ENCODE measurements around the gene TMEM109.

TMEM109 gene

GRCh38 chr11:60944490-60945294 is 30.7 kb downstream of the TMEM109 start:
- no peak for DNase-seq

- no peak for DNase-seq
These were observed 31.3 kb downstream of the TMEM109 start for GRCh38 chr11:60945295-60945667.

GRCh38 chr11:60946601-60947264 is 32.8 kb downstream of the TMEM109 start:
- DNase-seq = no peak

GRCh38 chr11:60947700-60948099 is 33.7 kb downstream of the TMEM109 start:
- no peak for DNase-seq

- no peak for DNase-seq
These were observed 34.3 kb downstream of the TMEM109 start for GRCh38 chr11:60948250-60948649.

GRCh38 chr11:60950024-60950423 is 36.1 kb downstream of the TMEM109 start:
- no peak for DNase-seq

GRCh38 chr11:60950933-60951605 is 37.1 kb downstream of the TMEM109 start:
- DNase-seq = no peak

- DNase-seq = no peak
These were observed 37.6 kb downstream of the TMEM109 start for GRCh38 chr11:60951606-60951903.

GRCh38 chr11:60951904-60952741 is 38.2 kb downstream of the TMEM109 start, which contains the start of gene SLC15A3:
SLC15A3 (minus strand) TSS chr11:60952176; CDS start chr11:60951551, 625 bp downstream.
- DNase-seq = no peak

- no peak for DNase-seq
These were observed 38.8 kb downstream of the TMEM109 start for GRCh38 chr11:60952742-60953170.

- no peak for DNase-seq
These were observed 39.8 kb downstream of the TMEM109 start for GRCh38 chr11:60953781-60954180.

- DNase-seq = no peak
These were observed 40.5 kb downstream of the TMEM109 start for GRCh38 chr11:60954421-60954820.

GRCh38 chr11:60955571-60955970 is 41.6 kb downstream of the TMEM109 start:
- no peak for DNase-seq

GRCh38 chr11:60957188-60957587 is 43.2 kb downstream of the TMEM109 start:
- no peak for DNase-seq

- DNase-seq = no peak
These were observed 45.5 kb downstream of the TMEM109 start for GRCh38 chr11:60959431-60959830.

- no peak for DNase-seq
These were observed 46.4 kb downstream of the TMEM109 start for GRCh38 chr11:60960405-60960804.

- no peak for DNase-seq
These were observed 50.8 kb downstream of the TMEM109 start for GRCh38 chr11:60964801-60965200.

GRCh38 chr11:60966890-60967289 is 52.9 kb downstream of the TMEM109 start:
- DNase-seq = no peak

- DNase-seq = no peak
These were observed 54.3 kb downstream of the TMEM109 start for GRCh38 chr11:60968223-60968622.

GRCh38 chr11:60970369-60970774 is 56.4 kb downstream of the TMEM109 start:
- no peak for DNase-seq

- DNase-seq = no peak
These were observed 56.9 kb downstream of the TMEM109 start for GRCh38 chr11:60970890-60971289.

- no peak for DNase-seq
These were observed 57.6 kb downstream of the TMEM109 start, which contains the start of gene CD6 for GRCh38 chr11:60971520-60971919. CD6 (plus strand) TSS chr11:60971680; CDS start chr11:60971866, 186 bp downstream.

Measured in amniotic stem cell (primary cell).